Left ventricle myocardium superior (tissue), 1 donor: ENCODE measurements around the gene CDY2A. TPM values are rescaled to one million over a fixed set of nuclear protein-coding genes. Genes with fewer than 3 reads are reported as not detected.
"Not testable (repeated sequence)": the region's sequence is repeated elsewhere in the genome, so short reads cannot be mapped to it uniquely, and the experiment has no call there.

Experiments
- ATAC-seq: fragments of 200-7000 bp; cut with Tn5 transposase; one replicate; pipeline ENCODE4 v1.9.1; 2020; ENCODE audit warnings: mild to moderate bottlenecking, moderate library complexity
- DNase-seq: peaks from one replicate; pipeline ENCODE4 v3.0.0-alpha.2; 2020
- intact Hi-C: fragments of 100-400 bp; cut with micrococcal nuclease; formaldehyde crosslinking; loops from one replicate; pipeline ENCODE4 v1.11.0; 2022
- long read RNA-seq: library from polyadenylated mRNA; unstranded; transcript quantifications from one replicate; pipeline ENCODE4 v2.0.0, GENCODE V29; 2021
- total RNA-seq: library from RNA; stranded (reverse); fragmentation: NEBNext Ultra II Directional; extraction: Animal tissue kit (Norgen Biotek cat#: 25700); gene quantifications from one replicate; pipeline ENCODE4 v1.2.1, GENCODE V29; 2021
- donor health status: DM: no; HTN: yes; CAD: no; lungs with severe emphysema.

Gene CDY2A, protein sequence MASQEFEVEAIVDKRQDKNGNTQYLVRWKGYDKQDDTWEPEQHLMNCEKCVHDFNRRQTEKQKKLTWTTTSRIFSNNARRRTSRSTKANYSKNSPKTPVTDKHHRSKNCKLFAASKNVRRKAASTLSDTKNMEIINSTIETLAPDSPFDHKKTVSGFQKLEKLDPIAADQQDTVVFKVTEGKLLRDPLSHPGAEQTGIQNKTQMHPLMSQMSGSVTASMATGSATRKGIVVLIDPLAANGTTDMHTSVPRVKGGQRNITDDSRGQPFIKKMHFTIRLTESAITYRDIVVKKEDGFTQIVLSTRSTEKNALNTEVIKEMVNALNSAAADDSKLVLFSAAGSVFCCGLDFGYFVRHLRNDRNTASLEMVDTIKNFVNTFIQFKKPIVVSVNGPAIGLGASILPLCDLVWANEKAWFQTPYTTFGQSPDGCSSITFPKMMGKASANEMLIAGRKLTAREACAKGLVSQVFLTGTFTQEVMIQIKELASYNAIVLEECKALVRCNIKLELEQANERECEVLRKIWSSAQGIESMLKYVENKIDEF
- not detected for total RNA-seq
- long read RNA-seq, result 0 reads

- DNase-seq, ATAC-seq, intact Hi-C loops: not testable (repeated sequence)
Measured at GRCh38 chrY:18025487-18025886, at the start of gene CDY2A. CDY2A (plus strand) TSS chrY:18025787; CDS start chrY:18026115, 328 bp downstream.

DNA sequence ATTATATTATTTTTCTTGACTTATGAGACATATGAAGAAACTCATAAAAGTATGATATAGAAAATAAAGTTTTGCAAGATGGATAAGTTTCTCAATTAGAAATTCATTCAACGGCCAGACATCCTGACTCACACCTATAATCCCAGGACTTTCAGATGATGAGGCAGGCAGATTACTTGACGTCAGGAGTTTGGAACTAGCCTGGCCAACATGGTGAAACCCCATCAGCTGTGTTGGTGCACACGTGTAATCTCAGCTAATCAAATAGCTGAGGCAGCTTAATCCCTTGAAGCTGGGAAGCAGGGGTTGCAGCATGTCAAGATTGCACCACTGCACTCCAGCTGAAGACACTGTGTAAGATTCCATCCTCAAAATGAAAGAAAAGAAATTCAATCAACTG lies 28.0 kb upstream of the CDY2A start:
- ATAC-seq, DNase-seq, intact Hi-C loops: not testable (repeated sequence)

GRCh38 chrY:17998266-17998665 lies 27.3 kb upstream of the CDY2A start:
- DNase-seq, ATAC-seq, intact Hi-C loops: not testable (repeated sequence)

GRCh38 chrY:18023897-18024296 lies 1.7 kb upstream of the CDY2A start:
- ATAC-seq, result peak; percentile 67
- intact Hi-C loops, DNase-seq: not testable (repeated sequence)

DNA sequence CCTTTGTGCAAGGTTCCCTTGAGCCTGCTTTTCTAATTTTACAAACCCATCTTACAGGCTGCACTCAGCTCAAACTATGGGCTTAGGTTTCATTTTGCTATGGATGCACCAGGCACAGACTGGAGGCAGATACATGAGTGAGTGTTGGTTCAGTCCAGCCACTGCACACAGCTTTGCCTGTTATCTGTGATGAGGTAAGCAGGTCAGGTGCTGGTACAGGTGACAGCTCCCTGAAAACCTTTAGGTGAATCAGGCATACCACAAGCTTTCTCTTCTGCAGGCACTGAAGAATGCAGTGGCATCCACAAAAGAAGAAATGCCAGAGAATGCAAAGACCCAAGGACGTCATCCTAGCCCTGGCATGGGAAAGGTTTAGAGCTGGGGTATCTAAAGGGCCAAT lies 3.3 kb downstream of the CDY2A start:
- ATAC-seq, intact Hi-C loops: not testable (repeated sequence)

DNA sequence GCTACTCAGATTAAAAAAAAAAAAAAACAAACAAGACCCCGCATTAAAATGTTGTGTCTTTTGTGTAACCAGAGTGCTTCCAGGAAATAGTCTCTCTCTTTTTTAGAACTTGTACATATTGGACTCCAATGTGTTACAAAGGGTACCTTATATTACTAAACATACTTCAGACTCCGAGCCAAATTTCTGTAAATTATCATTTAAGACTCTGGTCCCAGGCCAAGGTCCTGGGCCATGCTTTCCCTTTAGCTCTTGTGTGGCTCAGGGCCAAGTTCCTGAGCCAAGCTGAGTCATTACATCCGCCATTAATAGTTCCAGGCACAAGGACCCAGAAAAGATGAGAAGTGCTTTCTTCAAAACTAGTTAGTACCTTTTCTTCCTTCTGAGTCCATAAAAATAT lies 4.6 kb downstream of the CDY2A start:
- intact Hi-C loops, DNase-seq: not testable (repeated sequence)
- ATAC-seq, result peak; percentile 38

More for the DNA sequence above, 3.3 kb downstream of the CDY2A start:
- not testable (repeated sequence) for DNase-seq

DNA sequence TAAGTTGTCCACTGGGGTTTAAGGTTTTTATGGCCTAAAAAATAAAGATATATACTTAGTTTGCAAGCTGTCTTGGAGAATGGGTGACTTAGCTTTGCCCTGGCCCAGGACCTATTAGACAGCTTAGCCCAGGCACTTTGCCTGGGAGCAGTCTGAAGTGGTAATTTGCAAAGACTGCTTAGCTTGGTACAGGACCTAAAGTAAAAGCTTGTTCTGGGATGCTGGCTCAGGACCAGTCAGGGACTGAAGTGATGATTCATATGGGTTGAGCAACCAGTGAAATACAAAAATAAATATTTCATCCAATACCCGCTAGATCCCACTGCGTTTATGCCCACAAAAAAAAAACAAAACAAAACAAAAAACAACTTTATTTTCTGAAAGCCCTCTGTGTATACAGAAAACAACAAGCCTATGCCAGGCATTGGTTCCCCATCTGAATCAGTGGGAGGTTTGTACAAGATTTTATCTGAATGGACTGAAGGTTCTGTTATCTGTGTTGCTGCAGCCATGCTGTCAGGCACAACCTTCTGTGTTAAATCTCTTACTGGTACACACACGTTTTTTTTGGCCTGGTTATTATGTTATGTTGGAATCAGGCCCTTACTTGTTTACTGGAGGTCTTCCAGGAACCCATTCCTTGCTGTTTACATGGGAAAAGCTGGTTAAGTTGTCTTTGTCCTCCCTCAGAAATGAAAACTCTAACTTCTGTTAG lies 8.7 kb downstream of the CDY2A start:
- ATAC-seq, result peak; percentile 92
- DNase-seq, intact Hi-C loops: not testable (repeated sequence)

- intact Hi-C loops, ATAC-seq, DNase-seq: not testable (repeated sequence)
Measured at GRCh38 chrY:18034864-18035263, 9.3 kb downstream of the CDY2A start.

DNA sequence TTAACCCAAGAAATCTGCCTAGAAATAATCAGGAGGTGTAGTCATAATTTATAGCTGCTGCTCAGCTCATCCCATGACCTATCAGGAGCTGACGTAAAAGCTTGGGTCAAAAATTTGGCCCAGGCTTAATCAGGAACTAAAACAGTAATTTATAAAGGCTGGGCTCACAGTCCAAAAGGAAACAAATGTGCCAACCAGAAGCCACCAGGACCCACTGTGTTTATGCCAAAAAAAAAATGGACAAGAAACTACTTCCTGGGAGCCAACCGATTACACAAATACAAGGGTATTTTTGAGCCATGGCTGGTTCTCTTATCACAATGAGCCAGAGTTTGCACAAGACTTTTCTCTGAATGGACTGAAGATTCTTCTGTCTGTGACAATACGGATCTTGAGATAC lies 19.4 kb downstream of the CDY2A start:
- ATAC-seq, DNase-seq, intact Hi-C loops: not testable (repeated sequence)

DNA sequence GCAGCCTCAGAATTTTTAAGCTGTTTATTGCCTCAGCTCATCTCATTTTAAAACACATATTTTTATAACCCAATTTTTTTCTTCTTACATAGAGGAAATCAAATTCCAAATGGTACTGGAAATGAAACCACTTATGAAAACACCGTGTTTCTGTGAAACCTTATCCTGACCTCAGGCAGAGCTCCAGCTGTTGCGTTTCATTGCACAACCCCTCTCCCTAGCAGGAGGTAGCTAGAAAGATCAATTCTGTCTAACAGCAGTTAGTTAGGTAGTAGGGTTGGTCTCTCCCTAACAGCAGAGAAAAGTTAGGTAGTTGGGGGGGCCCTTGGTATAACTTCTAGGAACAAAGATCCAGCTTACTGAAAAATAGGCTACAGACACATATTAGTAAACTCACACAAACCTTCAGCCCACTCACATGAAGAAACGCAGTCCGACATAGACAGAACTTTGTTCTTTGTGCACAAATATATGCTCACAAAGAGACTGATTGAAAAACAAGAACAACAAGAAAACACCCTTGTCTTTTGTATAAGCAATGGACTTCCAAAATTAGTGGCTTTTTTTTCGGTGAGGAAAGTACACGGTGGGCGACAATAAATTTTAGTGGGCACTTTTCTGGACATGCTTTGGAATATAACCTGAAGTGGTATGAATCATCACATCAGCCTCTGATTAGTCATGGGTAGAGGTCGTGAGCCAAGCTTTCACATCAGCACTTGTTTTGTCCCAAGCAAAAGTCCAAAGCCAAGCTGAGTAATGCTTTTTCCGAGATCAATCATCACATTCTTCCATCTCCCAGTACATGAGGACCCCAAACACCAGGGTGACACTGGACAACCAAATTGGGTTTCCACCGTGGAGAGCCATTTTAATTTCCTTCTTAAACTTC lies 22.8 kb downstream of the CDY2A start:
- ATAC-seq, DNase-seq, intact Hi-C loops: not testable (repeated sequence)

- intact Hi-C loops, ATAC-seq: not testable (repeated sequence)
Measured at GRCh38 chrY:18049061-18049460, 23.5 kb downstream of the CDY2A start.

DNA sequence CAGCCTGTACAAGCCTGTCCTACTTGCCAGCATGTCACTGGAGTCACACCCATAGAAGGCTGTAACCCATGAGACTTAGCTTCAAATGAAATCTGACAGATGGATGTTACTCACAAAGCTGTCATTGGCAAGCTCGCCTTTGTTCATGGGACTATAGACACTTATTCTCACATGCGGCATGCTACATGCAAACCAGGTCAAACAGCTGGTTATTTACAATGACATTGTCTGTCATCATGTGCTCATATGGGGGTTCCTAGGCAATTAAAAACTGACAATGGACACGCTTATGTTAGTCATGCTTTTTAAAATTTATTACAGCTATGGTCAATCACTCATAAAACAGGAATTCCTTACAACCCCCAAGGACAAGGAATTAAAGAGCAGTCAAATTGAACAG lies 30.9 kb downstream of the CDY2A start:
- ATAC-seq, DNase-seq, intact Hi-C loops: not testable (repeated sequence)

More at GRCh38 chrY:18049061-18049460, 23.5 kb downstream of the CDY2A start:
- DNase-seq, result not testable (repeated sequence)

DNA sequence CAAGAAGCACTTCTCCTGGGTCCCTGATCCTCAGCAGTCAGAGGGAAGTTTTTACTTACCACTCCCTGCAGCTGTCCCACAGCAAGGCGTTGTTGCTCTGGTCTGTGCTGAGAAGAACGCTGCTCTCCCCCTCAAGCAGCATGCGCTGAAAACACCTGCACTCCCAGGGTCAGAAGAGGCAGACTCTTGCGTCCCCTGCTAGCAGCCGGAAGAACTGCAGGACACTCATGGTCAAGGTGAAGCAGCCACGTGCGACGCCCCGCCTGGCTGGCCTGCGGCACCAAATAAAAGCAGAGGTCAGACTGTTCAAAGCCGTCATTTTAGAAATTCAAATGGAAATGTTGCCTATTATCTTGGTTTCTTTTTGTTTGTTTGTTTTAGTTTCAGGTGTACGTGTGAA lies 47.9 kb downstream of the CDY2A start:
- DNase-seq, ATAC-seq, intact Hi-C loops: not testable (repeated sequence)

Other genes starting within 250 kb of the CDY2A start
- not detected for gene CDY2B, start 145.6 kb upstream of the CDY2A start, total RNA-seq